ENCODE data around the gene PPM1K.

The PPM1K gene

DNA sequence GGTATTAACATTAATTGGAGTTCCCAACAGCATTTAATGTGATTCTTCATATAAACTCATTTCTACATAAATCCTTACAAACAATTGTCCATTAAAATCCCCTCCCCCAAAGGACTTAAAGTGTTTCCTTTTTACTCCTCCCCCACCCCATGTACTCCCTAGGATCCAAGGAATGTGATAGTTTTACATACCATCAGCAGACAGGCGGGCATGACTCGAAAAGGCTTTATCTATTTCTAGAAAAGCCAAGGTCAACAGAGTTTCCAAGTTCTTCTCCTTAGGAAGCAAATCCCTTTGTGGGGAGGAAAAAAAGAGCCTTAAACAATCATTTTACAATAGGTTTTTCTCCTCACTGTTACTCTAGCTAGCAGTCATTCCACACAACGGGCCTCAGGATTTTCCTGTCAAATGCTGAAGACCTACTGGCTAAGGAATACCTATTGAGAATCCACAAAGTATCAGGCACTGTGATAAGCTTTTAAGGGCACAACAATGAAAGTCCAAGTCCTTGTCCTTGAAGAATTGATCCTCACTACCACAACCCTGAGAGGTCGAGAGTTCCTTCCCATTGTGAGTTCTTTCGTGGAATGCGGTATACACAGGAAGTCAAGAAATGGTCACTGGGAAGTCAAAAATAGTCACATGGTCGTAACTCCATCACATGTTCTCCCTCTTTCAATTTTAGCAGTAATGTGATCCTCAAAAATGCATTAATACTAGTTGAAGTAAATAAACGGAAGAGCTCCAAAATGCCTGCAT lies 7.2 kb downstream of the PPM1K start:
- no peak for DNase-seq

DNA sequence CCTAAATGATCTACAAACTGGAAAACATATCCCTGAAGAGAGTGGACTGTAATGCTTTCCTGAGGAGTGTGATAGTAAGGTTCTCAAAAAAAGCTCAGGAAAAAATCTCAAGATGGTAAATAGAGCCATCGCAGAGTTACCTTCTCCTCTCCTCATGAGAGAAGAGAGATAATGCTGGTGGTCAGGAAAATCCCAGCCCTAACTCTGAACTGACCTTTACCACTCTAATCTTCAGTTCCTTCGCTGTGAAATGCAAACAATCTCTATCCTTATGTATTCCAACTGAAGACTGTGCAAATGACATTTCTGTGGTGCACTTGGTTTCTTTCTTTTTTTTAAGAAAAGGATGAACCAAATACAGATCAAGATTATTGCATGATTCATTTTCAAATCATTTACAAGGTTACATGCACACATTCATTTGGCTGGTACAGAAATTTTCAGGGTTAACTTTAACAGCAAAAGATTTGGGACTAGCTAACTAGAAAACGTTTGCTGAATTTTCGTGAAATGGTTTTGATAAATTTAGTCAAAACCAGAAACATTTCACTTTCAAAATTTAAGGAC lies 8.3 kb downstream of the PPM1K start:
- no peak for DNase-seq

DNA sequence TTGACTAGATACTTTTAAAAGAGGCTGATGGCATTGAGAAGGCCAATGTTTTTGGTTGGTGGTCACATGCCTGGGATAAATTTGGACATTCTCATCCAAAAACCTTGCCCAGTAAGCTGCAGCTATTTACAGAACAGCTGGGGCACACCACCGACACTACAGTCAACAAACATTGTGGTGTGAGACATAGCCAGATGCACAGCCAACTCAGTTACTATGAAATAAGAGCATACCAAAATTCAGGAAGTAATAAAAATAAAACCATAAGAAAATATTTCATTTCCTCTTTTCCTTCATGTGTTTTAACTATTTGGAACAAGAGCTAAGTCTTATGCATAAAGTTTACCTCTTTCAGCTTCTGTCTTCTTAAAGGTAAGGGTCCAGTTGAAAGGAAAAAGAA lies 8.8 kb downstream of the PPM1K start:
- no peak for DNase-seq

DNA sequence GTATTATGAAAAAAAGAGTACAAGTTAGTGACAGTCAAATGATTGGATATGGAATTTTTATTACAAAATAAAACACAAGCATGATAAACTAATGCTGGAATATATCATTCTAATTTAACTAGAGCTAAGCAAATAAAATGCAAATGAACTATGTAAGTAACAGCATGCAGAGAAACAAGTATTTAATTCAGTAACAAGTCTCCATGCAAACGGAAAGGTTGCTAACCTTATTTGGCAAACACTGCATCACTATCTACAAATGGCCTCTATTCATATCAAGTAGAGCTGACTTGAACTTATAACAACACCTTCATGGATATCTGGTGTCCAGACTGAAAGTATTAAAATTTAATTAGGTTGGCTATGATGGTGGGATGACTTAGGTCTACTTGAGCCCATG lies 15.4 kb downstream of the PPM1K start:
- DNase-seq = no peak

DNA sequence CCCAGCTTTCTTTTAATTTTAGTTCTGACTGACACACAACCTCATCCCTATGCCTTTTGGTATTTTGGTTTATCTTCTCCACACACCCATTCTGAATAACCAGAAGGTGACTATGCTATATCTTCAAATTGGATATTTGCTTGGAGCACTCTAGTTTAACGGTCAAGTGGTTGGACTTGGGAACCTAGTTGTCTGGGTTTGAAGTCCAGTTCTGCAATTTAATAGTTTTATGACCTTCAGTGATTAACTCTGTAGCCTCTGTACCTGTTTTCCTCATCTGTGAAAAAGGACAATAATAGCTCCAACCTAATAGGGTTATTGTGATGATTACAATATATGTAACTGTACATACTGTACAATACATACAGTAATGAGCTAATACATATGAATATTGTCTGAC lies 20.0 kb downstream of the PPM1K start:
- no peak for DNase-seq

DNA sequence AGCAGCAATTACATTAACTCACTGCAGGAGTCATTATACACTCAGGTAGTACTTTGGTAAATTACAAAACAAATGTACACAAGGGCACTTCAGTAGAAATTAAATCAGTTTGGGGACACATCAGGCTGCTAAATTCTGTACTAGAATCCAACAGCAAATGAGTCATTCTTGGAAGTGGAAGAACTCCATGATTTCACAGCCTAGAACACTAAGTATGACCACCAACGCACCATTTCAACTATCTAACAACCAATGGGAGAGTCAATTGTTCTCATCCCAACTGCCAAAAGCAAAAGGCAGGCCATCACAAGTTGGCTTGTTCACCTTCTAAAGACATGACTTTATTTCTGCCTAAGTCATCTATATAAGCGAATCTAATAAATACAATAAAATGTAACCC lies 26.6 kb downstream of the PPM1K start:
- no peak for DNase-seq

DNA sequence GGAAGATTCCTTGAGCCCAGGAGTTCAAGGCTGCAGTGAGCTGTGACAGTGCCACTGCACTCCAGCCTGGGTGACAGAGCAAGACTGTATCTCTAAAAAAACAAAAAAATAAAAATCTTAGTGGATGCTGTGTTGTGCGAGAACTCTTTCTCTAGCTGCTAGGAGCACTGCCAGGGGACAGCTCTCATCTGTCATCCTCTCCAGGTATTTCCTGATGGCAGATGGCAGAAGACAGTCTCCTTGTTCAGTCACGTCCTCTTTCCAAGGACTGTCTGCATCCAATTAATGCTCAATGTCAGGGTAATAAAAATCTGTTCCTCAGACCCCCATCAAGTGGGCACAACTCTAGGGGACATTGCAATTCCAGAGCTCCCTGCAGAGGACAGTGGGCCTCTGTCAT lies 29.2 kb downstream of the PPM1K start:
- no peak for DNase-seq

DNA sequence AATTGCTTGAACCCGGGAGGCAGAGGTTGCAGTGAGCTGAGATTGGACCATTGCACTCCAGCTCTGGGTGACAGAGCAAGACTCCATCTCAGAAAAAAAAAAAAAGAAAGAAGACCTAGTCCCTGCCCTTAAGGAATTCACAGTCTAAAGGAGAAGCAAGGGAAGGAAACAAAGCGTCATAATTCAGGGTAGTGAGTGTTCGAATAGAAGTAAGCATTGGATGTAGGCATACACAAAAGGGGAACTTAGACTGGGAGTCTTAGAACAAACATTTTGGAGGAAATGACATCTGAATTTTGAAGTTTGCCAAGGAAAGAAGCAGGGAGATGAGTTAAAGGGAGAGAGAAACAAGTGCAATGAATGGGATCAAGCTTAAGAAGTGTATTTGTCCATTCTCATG lies 32.4 kb downstream of the PPM1K start:
- no peak for DNase-seq

DNA sequence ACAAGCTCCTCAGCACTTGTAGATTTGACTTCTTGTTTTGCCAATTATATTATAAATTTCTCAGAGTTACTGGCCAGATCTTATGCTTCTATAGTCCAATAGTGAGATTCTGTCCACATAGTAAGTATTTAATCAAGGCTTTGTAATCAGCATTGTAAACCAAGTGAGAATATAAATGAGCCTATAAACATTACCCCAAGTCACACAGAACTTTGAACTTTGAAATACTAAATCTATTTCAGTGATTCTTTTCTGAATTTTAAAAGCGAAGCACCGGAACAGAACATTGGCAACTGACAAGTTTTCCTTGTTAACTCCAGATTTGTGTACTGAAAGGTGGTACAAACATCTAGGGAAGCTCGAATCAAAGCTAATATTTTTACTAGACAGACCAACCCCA lies 37.2 kb downstream of the PPM1K start:
- DNase-seq = no peak

DNA sequence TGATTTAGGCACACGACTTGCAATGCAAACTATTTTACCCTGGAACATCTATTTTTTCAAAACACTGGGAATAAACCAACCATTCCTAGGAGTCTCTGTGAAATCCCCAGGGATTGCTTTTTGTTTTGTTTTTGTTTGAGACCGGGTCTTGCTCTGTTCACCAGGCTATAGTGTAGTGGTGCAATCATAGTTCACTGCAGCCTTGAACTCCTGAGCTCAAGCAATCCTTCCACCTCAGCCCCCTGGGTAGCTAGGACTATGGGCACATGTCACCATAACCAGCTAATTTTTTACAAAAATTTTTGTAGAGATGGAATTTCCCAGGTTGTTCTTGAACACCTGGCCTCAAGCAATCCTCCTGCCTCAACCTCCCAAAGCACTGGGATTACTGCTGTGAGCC lies 37.8 kb downstream of the PPM1K start:
- no peak for DNase-seq

DNA sequence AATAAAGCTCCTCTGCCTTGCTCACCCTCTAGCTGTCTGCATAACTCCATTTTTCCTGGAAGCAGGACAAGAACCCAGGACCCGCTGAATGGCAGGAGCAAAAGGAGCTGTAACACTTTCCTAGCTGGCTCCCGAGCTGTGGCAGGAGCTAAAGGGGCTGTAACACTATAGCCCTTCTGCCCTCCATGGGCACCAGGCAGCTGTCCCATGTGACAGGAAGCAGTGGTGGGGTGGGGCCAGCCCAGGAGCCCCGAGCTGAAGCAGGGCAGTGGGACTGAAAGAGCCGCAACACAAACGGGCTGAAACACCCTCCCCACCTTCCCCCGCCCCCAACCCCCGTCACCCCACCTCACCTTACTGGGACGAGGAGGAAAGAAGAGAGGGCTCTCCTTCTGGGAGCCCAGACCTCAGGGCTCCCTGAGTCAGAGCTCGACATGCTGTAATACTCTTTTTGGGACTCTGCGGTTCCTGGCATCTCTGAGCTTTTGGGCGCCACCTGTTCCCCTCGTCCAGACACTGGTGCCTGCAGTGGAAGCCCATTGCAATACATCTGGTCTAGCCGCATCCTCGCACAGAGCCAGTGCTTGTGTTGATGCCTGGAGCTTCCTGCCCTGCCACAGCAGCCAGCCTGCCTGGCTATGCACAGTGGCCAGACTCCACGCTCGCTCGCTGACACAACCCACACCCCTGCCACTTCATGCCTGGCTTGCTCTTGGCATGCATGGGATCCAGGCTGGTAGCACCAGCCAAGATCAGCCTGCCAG lies 39.4 kb downstream of the PPM1K start:
- peak in 1 of 2 experiments; percentile 2 for DNase-seq

DNA sequence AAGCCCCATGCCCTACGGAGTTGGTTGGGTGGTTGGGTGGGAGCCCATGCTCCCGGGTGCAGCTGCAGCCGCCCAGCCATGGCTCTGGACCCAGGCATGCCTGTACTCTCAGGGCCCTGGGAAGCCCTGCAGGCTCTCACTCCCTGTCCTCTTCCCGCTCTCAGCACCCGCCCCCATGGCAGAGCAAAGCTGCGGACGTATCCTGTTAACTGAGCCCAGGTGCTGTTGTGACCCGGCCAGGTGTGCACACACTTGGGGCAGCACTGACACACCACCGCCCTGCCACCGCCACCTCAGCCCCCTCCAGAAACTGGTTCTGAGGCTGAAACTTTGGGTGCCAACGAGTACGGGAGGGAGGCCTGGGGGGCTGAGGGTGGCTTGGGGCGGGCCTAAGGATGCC lies 40.3 kb downstream of the PPM1K start:
- no peak for DNase-seq

DNA sequence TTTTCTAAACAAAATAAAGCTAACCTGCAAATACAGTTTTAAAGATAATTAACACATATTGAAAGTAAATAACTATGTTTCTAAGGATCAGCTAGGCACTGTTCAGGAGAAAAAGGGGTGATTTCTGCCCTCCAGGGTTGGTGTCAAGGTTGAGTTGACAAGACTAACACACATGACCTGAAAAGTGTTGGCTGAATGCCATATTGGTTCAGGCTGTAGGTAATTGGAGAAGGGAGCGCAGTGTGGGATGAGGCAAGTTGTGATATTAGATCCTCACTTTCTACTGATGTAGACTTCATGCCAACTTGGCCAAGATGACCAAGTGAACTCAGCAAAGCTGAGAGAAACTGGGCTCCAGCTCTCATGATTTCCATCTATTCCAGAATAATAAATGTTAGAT lies 42.2 kb downstream of the PPM1K start:
- no peak for DNase-seq

DNA sequence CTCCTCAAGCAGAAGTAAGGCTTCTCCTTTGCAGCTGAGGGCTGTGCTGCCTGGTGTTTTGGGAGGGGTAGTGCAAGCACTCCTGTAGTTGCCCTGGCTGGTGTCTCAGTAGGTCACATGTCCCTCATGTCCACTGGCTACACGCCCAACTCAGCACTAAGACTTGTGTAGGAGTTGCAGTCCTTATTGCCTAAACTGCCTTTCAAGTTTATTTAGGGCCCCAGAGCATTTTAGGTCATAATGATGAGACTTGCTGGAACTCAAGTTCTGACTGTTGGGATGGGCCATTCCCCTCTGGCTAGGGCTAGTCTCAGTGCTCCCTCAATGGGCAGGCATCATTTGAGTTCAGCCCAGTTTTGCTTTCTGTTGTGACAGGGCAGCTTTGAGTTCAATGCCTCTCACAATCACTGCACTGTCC lies 44.1 kb downstream of the PPM1K start:
- no peak for DNase-seq

DNA sequence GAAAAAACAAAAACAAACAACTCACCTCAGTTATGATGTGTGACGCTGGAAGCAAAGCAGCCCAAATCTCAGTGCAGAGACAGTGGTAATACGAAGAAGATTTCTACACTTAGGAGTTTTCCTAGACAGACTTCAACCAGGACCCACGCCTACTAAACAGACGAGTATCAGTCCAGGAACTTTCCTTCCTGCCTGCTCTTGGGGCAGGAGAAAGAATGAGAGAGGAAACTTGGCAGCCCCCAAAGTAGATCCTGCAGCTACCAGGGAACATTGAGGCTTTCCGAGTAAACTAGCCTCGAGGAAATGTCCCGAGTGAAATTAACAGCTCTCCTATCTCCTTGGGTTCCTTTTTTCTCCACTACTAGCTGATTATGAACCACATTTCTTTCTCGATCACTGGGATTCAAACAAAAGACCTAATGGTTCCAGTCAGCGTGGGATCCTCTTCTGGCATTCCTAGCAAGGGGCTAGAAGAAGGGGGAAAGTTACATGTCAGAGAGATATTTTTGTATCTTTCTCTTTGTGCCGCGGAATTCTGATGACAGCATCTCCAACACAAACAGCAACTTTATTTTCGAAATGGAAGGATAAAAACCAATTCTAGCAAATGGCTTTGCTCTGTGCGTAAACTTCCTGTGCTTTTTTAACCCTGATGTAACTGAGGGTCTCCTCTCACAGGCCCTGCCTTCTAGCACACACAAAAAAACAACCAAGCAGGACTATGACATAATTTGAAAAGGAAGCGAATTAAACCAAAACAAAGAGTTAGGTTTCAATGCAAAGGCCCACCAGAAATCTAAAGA lies 53.2 kb downstream of the PPM1K start:
- no peak for DNase-seq

DNA sequence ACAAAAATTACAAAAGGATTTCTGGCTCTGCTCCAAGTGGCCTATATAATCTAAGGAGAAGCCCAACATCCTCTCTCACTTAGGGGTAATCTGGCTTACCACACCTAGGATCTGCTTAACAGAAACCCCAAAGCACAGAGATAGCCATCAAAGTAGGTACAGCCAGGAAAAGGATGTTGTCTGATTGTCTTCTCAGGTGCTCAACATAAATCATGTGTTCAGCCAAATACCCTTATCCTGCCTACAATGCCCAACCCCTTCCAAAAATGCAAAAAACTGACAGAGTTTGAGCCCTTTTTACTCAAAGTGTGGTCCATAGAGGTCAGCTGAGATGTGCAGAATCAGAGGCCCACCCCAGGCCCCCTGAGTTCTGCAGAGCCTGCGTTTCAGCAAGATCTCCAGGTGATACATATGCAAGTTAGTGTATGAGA lies 53.9 kb downstream of the PPM1K start:
- DNase-seq = no peak

DNA sequence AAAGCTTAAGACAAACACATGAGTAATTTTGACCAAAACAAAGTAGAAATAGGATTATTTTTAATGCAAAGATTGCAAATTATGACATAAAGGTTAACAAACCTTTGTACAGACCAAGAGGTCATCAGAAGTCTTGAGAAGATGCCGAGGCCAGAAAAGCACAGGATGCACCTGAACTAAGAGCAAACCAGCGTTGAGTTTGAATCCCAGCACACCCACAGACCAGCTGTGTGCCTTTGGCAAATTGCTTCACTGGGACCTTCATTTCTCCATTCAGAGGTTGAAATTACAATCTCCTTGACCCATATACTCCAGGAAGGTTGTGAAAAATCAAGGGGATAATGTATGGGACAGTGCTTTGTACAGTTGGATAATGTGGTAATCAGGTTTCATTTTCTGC lies 56.6 kb downstream of the PPM1K start:
- DNase-seq = no peak

DNA sequence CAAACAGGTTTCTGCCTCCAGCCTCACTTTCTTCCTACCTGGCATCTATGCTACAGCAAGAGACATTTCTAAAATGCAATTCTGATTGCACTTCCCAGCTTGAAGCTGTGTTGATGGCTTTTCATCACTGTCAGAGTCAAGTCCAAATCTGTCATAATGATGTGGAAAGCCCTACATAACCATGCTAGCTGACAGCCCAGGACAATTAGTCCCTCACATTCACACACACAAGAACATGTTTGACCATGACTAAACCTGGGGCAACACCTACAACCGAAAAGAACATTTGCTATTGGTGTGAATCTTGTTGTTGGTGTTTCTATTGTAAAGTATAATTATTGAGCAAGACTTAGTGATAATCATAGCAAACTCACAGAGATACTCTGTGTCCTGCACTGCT lies 58.2 kb downstream of the PPM1K start:
- no peak for DNase-seq

DNA sequence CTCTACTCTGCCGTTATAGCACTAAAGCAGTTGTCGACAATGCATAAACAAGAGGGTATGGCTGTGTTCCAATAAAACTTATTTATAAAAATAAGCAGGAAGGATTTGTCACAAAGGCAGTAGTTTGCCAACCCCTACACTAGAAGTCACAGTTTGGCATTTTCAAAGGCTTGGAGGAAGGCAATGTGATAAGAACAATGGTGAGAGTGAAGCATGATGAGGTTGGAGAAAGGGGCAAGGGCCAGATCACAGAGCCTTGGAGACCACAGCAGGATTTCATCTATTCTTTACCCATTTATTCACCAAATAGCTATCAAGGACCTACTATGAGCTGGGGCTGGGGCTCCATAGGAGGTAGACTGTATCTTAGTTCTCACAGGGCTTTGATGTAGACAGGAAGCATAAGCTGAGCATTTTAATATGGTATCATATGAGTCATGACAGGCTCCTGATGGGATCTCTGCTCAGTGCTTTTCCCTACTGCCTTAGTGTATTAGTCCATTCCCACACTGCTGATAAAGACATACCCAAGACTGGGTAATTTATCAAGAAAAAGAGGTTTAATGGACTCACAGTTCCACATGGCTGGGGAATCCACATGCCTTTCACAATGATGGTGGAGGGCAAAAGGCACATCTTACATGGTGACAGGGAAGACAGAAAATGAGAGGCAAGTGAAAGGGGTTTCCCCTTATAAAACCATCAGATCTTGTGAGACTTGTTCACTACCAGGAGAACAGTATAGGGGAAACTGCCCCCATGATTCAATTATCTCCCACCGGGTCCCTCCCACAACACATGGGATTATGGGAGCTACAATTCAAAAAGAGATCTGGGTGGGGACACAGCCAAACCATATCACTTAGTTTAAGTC lies 58.9 kb downstream of the PPM1K start:
- DNase-seq = no peak

DNA sequence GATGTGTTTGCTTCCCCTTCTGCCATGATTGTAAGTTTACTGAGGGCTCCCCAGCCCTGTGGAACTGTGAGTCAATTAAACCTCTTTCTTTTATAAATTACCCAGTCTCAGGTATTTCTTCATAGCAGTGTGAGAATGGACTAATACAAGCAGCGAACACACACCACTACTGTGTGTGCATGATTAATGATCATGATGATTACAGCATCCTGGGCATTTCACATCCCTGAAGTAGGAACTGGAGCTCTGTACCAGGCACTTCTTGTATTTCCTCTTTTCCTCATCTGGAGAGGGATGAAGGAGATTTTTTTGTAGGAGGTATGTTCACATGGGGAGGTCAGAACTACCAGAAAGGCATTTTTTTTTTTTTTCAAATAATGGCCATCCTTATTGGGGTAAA lies 60.8 kb downstream of the PPM1K start:
- DNase-seq = no peak

DNA sequence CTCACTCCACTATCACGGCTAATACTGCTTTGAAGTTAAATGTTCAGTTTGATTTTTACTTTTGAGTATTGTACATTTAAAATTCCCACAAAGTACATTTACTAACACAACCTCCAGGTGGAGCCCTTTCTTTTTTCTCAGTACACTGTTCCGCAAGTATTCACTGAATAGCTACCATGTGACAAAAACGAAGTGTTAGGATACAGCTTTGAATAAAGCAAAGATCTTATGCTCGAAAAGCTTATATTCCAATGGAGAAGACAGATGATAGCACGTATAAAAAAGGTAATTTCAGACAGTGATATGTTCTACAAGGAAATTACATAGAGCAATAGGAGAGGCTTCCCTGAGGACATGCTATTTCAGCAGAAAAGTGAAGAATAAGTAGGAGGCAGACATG lies 65.3 kb downstream of the PPM1K start:
- DNase-seq = peak; percentile 1 to 44

DNA sequence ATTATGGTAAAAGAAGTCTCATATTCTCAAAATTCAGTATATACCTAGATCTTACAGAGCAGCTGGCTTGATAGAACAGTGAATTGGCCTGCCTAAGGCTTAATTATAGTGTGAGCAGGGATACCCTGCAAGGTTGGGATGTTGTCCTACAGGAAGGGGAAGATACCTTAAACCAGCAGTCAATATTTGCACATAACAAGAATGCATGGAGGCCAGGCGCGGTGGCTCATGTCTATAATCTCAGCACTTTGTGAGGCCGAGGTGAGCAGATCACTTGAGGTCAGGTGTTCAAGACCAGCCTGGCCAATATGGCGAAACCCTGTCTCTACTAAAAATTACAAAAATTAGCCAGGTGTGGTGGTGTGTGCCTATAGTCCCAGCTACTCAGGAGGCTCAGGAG lies 67.2 kb downstream of the PPM1K start:
- DNase-seq = no peak

Data from NCI-H446 (cell line).